Skeletal muscle tissue (tissue), 4 donors: ENCODE results near the gene NEUROD1. TPM values are rescaled to one million over a fixed set of nuclear protein-coding genes. Genes with fewer than 3 reads are reported as not detected.
A peak's percentile ranks its signal among the peaks of the same experiment; 100 is the strongest.

Experiments
- H3K27ac ChIP-seq: one replicate; pipeline ENCODE4 v1.7.0; 2013; ENCODE audit warnings: mild to moderate bottlenecking, low read depth, low read length, inconsistent platforms
- H3K27me3 ChIP-seq, 3 donors: one replicate each; pipeline ENCODE4 v1.7.0; 2013; ENCODE audit warnings: low read length in 3 of 3; ENCODE audit not compliant: control insufficient read depth in 3 of 3, insufficient read depth in 3 of 3
- H3K36me3 ChIP-seq, 3 donors: one replicate each; pipeline ENCODE4 v1.7.0; 2013; ENCODE audit warnings: low read length in 3 of 3; ENCODE audit not compliant: control insufficient read depth in 3 of 3, insufficient read depth in 3 of 3
- H3K4me1 ChIP-seq, 3 donors: one replicate each; pipeline ENCODE4 v1.7.0; 2013; ENCODE audit warnings: low read length in 3 of 3, mild to moderate bottlenecking in 3 of 3; ENCODE audit not compliant: control insufficient read depth in 3 of 3, insufficient read depth in 3 of 3
- H3K4me3 ChIP-seq, 3 donors: one replicate each; pipeline ENCODE4 v1.7.0; 2013; ENCODE audit warnings: low read length in 3 of 3
- H3K9ac ChIP-seq, 3 donors: one replicate each; pipeline ENCODE4 v1.7.0; 2013; ENCODE audit warnings: low read length in 3 of 3, mild to moderate bottlenecking in 3 of 3, moderate library complexity in 2 of 3, low read depth in 1 of 3
- H3K9me3 ChIP-seq, 3 donors: one replicate each; pipeline ENCODE4 v1.7.0; 2013; ENCODE audit warnings: low read length in 3 of 3; ENCODE audit not compliant: control insufficient read depth in 3 of 3
- total RNA-seq: library from RNA; depleted of rRNA; stranded (reverse); fragments of >200 nt; gene quantifications from one replicate; pipeline ENCODE4 v1.2.3, GENCODE V29; 2014
- donor health status: Osteomylitis.

NEUROD1 gene
- total RNA-seq, 1 donor from 2014 or later = not detected

GRCh38 chr2:181680937-181681811, 857 bp upstream of the NEUROD1 start:
- no peaks in the 10 kb centered on the region for H3K36me3 ChIP-seq
- H3K27ac ChIP-seq = no peak overlapping the region
- H3K9me3 ChIP-seq = peaks cover 0 to 3% (median 0%) of the 10 kb centered on the region in 3 donors
- H3K9ac ChIP-seq = no peak overlapping the region
- H3K4me3 ChIP-seq = peak overlapping the region; percentile 1 to 49 (median 2)
- peaks cover 77 to 80% (median 78%) of the 10 kb centered on the region in 3 donors for H3K27me3 ChIP-seq
- peaks cover 0 to 19% (median 11%) of the 10 kb centered on the region in 3 donors for H3K4me1 ChIP-seq

GRCh38 chr2:181679544-181679979, 755 bp downstream of the NEUROD1 start:
- H3K4me1 ChIP-seq = peaks cover 0 to 12% (median 11%) of the 10 kb centered on the region in 3 donors
- H3K9ac ChIP-seq = no peak overlapping the region
- H3K36me3 ChIP-seq = no peaks in the 10 kb centered on the region
- no peak overlapping the region for H3K4me3 ChIP-seq
- no peaks in the 10 kb centered on the region for H3K9me3 ChIP-seq
- peaks cover 67 to 68% (median 67%) of the 10 kb centered on the region in 3 donors for H3K27me3 ChIP-seq
- H3K27ac ChIP-seq = no peak overlapping the region

GRCh38 chr2:181678861-181679543, 1.3 kb downstream of the NEUROD1 start:
- H3K27ac ChIP-seq = no peak overlapping the region
- no peak overlapping the region for H3K4me3 ChIP-seq
- H3K9ac ChIP-seq = no peak overlapping the region
- H3K4me1 ChIP-seq = peaks cover 0 to 12% (median 11%) of the 10 kb centered on the region in 3 donors
- no peaks in the 10 kb centered on the region for H3K9me3 ChIP-seq
- H3K36me3 ChIP-seq = no peaks in the 10 kb centered on the region
- H3K27me3 ChIP-seq = peaks cover 62 to 63% (median 62%) of the 10 kb centered on the region in 3 donors

- no peak overlapping the region for H3K9ac ChIP-seq
- peaks cover 0 to 12% (median 11%) of the 10 kb centered on the region in 3 donors for H3K4me1 ChIP-seq
- peaks cover 53 to 55% (median 53%) of the 10 kb centered on the region in 3 donors for H3K27me3 ChIP-seq
- no peak overlapping the region for H3K27ac ChIP-seq
- H3K4me3 ChIP-seq = peak overlapping the region in 1 of 3 donors; percentile 35
- H3K9me3 ChIP-seq = no peaks in the 10 kb centered on the region
- no peaks in the 10 kb centered on the region for H3K36me3 ChIP-seq
These were observed 2.3 kb downstream of the NEUROD1 start for GRCh38 chr2:181677912-181678586.

GRCh38 chr2:181675254-181675653, 5.1 kb downstream of the NEUROD1 start:
- Histone ChIP-seq H3K27ac (no peak overlapping the region), H3K4me1 (no peaks in the 10 kb centered on the region), H3K9me3 (no peaks in the 10 kb centered on the region), H3K36me3 (no peaks in the 10 kb centered on the region), H3K9ac (no peak overlapping the region), H3K27me3 (peaks cover 28 to 29% (median 28%) of the 10 kb centered on the region in 3 donors), H3K4me3 (no peak overlapping the region)

GRCh38 chr2:181674461-181674860, 5.9 kb downstream of the NEUROD1 start:
- Histone ChIP-seq H3K4me3 (no peak overlapping the region), H3K36me3 (no peaks in the 10 kb centered on the region), H3K27me3 (peaks cover 20 to 22% (median 21%) of the 10 kb centered on the region in 3 donors), H3K9me3 (no peaks in the 10 kb centered on the region), H3K9ac (no peak overlapping the region), H3K4me1 (no peaks in the 10 kb centered on the region), H3K27ac (no peak overlapping the region)

GRCh38 chr2:181673173-181673572, 7.1 kb downstream of the NEUROD1 start:
- Histone ChIP-seq H3K4me1 (no peaks in the 10 kb centered on the region), H3K9me3 (no peaks in the 10 kb centered on the region), H3K27ac (no peak overlapping the region), H3K36me3 (no peaks in the 10 kb centered on the region), H3K27me3 (peaks cover 7 to 9% (median 8%) of the 10 kb centered on the region in 3 donors), H3K9ac (no peak overlapping the region), H3K4me3 (no peak overlapping the region)

- Histone ChIP-seq H3K36me3 (no peaks in the 10 kb centered on the region), H3K9me3 (no peaks in the 10 kb centered on the region), H3K4me3 (no peak overlapping the region), H3K27ac (no peak overlapping the region), H3K4me1 (no peaks in the 10 kb centered on the region), H3K9ac (no peak overlapping the region), H3K27me3 (peaks cover 0 to 2% (median under 1%) of the 10 kb centered on the region in 3 donors)
These were observed 7.9 kb downstream of the NEUROD1 start for GRCh38 chr2:181672255-181673008.

- Histone ChIP-seq H3K36me3 (no peaks in the 10 kb centered on the region), H3K27me3 (peaks cover 0 to 2% (median 0%) of the 10 kb centered on the region in 3 donors), H3K4me1 (no peaks in the 10 kb centered on the region), H3K9me3 (peaks cover 0 to 8% (median 4%) of the 10 kb centered on the region in 3 donors), H3K4me3 (no peak overlapping the region), H3K9ac (no peak overlapping the region), H3K27ac (no peak overlapping the region)
These were observed 9.7 kb downstream of the NEUROD1 start for GRCh38 chr2:181670632-181671031.
